ENCODE measurements around the gene SLC8A2. TPM values are rescaled to one million over a fixed set of nuclear protein-coding genes. Genes with fewer than 3 reads are reported as not detected.

Gene SLC8A2
- total and polyA plus RNA-seq, 9 donors: 0.07 to 1.3 (median 0.39) TPM; not detected in 3

- intact Hi-C loops (cut with DNase I): loop anchor here in 1 of 4 donors (10.0 kb wide), 1 partner anchor 98 kb away; the partner anchor contains the start of gene C5AR1
- TF ChIP-seq, protein P1, sequence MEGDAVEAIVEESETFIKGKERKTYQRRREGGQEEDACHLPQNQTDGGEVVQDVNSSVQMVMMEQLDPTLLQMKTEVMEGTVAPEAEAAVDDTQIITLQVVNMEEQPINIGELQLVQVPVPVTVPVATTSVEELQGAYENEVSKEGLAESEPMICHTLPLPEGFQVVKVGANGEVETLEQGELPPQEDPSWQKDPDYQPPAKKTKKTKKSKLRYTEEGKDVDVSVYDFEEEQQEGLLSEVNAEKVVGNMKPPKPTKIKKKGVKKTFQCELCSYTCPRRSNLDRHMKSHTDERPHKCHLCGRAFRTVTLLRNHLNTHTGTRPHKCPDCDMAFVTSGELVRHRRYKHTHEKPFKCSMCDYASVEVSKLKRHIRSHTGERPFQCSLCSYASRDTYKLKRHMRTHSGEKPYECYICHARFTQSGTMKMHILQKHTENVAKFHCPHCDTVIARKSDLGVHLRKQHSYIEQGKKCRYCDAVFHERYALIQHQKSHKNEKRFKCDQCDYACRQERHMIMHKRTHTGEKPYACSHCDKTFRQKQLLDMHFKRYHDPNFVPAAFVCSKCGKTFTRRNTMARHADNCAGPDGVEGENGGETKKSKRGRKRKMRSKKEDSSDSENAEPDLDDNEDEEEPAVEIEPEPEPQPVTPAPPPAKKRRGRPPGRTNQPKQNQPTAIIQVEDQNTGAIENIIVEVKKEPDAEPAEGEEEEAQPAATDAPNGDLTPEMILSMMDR (IDR thresholded peaks at IDR 0.05): no peak
- TF ChIP-seq POLR2A (IDR thresholded peaks at IDR 0.05) (no peak), EP300 (IDR thresholded peaks at IDR 0.05) (no peak)
- no peak for DNase-seq
- no peaks in the 10 kb centered on the region for H3K36me3 ChIP-seq
- H3K27ac ChIP-seq: no peak overlapping the region
- no peaks in the 10 kb centered on the region for H3K27me3 ChIP-seq
- no peaks in the 10 kb centered on the region for H3K4me1 ChIP-seq (ENCODE audit: insufficient read depth)
- no peak overlapping the region for H3K4me3 ChIP-seq
- no peaks in the 10 kb centered on the region for H3K9me3 ChIP-seq
- WGBS, 3 donors: 78 to 84% (median 82%) methylated on average over 16 of the region's 16 CpGs
These were observed 69.2 kb downstream of the SLC8A2 start for GRCh38 chr19:47402504-47402903.

DNA sequence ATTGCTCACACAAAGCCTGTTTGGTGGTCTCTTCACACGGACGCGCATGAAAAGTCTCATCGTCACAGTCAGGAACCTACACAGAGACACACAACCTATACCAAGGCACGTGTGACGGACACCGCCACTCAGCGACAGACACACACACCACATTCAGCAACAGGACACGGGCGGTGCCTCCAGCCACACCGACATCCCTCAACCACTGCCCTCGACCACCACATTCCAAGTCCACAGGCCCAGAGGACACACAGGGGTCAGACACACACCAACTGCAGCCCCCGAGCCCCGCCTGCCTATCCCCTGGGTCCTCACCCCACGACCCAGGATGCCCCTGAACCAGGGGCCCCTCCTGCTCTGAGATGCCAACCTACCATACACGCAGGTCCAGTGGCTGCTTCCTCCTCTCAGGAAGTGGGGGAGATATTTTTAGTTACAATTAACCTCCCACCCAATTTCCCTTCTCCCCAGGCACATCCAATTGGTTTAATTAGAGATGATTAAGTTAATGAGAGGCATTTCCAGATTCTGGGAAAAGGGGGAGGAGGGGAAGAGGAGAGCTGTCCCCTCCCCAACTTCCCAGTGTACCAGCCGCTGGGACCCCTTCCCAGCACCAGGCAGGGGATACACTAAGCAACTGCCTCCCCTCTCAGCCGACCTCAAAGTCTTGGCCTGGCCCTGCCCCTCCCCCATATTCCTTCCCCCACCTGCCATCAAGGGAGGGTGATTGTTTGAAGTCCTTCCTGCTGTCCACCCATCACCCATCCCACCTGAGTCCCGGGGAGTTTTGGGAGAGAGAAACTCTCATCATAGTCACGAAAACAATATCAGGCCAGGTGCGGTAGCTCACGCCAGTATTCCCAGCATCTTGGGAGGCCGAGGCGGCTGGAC is 72.7 kb downstream of the SLC8A2 start:
- no peaks in the 10 kb centered on the region for H3K4me1 ChIP-seq (ENCODE audit: insufficient read depth)
- no peak overlapping the region for H3K27ac ChIP-seq
- no peak overlapping the region for H3K4me3 ChIP-seq
- H3K36me3 ChIP-seq: no peaks in the 10 kb centered on the region
- intact Hi-C loops (cut with DNase I): no loop called here
- TF ChIP-seq POLR2A (IDR thresholded peaks at IDR 0.05) (no peak), EP300 (IDR thresholded peaks at IDR 0.05) (no peak)
- DNase-seq: no peak
- 25 to 35% (median 30%) methylated on average over 22 to 24 of the region's 24 CpGs for WGBS, 3 donors
- H3K9me3 ChIP-seq: no peaks in the 10 kb centered on the region
- H3K27me3 ChIP-seq: no peaks in the 10 kb centered on the region

DNA sequence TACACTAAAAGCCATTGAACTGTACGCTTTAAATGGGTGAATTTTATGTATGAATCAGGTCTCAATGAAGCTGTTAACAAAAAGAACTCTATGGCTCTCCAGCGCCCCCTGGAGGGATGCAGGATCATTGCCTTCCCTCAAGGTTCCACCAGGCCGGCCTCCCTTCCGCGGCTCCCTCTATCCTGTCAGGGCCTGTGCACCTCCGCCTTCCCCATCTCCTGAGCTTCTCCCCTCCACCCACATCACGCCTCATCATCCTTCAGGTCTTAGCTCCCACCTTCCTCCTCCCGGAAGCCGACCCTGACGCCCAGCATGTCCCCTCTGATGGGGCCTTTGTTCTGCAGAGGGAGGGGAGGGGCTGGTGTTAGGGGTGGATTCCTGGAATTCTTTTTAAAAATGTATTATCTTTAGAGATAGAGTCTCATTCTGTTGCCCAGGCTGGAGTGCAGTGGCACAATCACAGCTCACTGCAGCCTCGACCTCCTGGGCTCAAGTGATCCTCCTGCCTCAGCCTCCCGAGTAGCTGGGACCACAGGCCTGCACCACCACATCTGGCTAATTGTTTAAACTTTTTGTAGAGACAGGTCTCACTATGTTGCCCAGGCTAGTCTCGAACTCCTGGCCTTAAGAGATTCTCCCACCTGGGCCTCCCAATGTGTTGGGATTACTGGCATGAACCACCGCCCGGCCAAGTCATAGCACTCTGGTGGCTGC is 80.0 kb downstream of the SLC8A2 start:
- TF ChIP-seq EP300 (IDR thresholded peaks at IDR 0.05): no peak
- TF ChIP-seq, protein P1 (IDR thresholded peaks at IDR 0.05): peak in 2 of 3 donors; percentile 29 to 33
- no peak for TF ChIP-seq POLR2A (IDR thresholded peaks at IDR 0.05)

GRCh38 chr19:47390533-47391488 is 80.9 kb downstream of the SLC8A2 start:
- no peaks in the 10 kb centered on the region for H3K27me3 ChIP-seq
- no peak overlapping the region for H3K4me3 ChIP-seq
- intact Hi-C loops (cut with DNase I): no loop called here
- no peak for DNase-seq
- no peaks in the 10 kb centered on the region for H3K4me1 ChIP-seq (ENCODE audit: insufficient read depth)
- H3K9me3 ChIP-seq: no peaks in the 10 kb centered on the region
- H3K27ac ChIP-seq: no peak overlapping the region
- no peaks in the 10 kb centered on the region for H3K36me3 ChIP-seq
- no peak for TF ChIP-seq POLR2A (IDR thresholded peaks at IDR 0.05)
- TF ChIP-seq, protein P1 (IDR thresholded peaks at IDR 0.05): no peak
- no peak for TF ChIP-seq EP300 (IDR thresholded peaks at IDR 0.05)
- WGBS, 3 donors: 71 to 76% (median 75%) methylated on average over 20 of the region's 20 CpGs

More for the DNA sequence above, 80.0 kb downstream of the SLC8A2 start:
- Histone ChIP-seq H3K4me1 (ENCODE audit: insufficient read depth) (no peaks in the 10 kb centered on the region), H3K27ac (no peak overlapping the region), H3K9me3 (no peaks in the 10 kb centered on the region), H3K36me3 (no peaks in the 10 kb centered on the region), H3K27me3 (no peaks in the 10 kb centered on the region), H3K4me3 (no peak overlapping the region)
- peak; percentile 46 to 74 (median 65) for DNase-seq
- 28 to 33% (median 28%) methylated on average over 15 of the region's 15 CpGs for WGBS, 3 donors
- intact Hi-C loops (cut with DNase I): no loop called here

All from ovary (tissue), 9 donors.